ENCODE results near the gene N4BP2L2. TPM values are rescaled to one million over a fixed set of nuclear protein-coding genes. Genes with fewer than 3 reads are reported as not detected.
A peak's percentile ranks its signal among the peaks of the same experiment; 100 is the strongest.

N4BP2L2 gene
- total and polyA plus RNA-seq, 2 of the 8 experiments (the other 6 are each of a cell fraction or from before 2014, with no cell fraction given) = 14.6 to 67.6 TPM

DNA sequence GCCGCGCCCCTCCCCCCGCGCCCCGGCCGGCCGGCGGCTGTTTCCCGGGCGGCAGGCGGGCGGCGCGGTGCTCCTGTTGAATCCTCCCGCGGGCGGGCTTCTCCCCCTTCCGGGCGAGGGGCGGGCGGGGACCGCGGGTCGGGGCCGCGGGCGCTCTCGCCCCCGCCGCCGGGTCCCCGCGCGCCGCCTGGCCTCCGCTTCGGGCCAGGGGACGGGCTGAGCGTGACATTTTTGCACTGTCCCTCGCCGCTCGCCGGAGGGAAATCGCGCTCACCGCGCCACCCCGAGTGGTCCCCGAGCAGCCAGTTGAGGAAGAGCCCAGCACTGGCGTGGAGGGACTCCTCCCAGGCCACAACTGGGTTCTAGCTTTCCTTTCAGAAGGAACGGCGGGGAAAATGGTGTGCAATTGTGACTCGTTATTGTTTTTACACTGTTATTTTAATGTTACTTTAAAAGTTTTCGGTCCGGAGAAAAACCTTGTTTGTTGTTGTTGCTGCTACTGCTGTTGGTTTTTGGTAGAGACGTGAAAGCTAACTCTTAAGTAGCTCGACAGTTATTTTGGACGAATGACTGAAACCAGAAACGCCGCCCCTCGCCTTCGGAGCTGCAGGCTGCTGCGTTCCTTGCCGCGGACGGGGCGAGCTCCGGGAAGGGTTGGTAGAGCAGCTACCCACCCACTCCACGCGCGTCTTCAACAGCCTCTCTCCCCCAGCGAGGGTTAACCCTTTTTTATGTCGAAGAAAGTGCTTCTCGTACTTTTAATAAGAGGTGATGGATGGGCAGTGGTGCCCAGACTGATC is 48.6 kb upstream of the N4BP2L2 start (continued):
- TF ChIP-seq RFX5 (IDR thresholded peaks at IDR 0.05; ENCODE audit: borderline replicate concordance, low read depth, low read length) (no peak), RAD21 (IDR thresholded peaks at IDR 0.05 in 1 of 2, conservative IDR thresholded peaks at IDR 0.05 in 1 of 2; ENCODE audit: low read depth in 2 of 2, low read length in 2 of 2) (peak in 1 of 2 experiments; percentile 21; a peak in 1 of 4 replicates), BRCA1 (IDR thresholded peaks at IDR 0.05; ENCODE audit: low read depth, low read length) (no peak), PHF8 (conservative IDR thresholded peaks at IDR 0.05; ENCODE audit: low read depth, low read length) (peak; percentile 37; the same call in 1 of the 2 replicates), KDM4A (IDR thresholded peaks at IDR 0.05; ENCODE audit: low read depth, low read length, severe bottlenecking) (peak; percentile 32), SP2 (IDR thresholded peaks at IDR 0.05; ENCODE audit: low read length) (no peak), SAP30 (IDR thresholded peaks at IDR 0.05; ENCODE audit: insufficient read depth, insufficient replicate concordance, low read length) (peak; percentile 81), ASH2L (IDR thresholded peaks at IDR 0.05; ENCODE audit: low read length) (peak; percentile 78), RBBP5 (IDR thresholded peaks at IDR 0.05; ENCODE audit: borderline replicate concordance, low read depth, low read length) (peak; percentile 40; the same call in 1 of the 2 replicates), SP4 (IDR thresholded peaks at IDR 0.05; ENCODE audit: low read length) (no peak), SRF (IDR thresholded peaks at IDR 0.05; ENCODE audit: low read depth, low read length) (no peak), RNF2 (IDR thresholded peaks at IDR 0.05; ENCODE audit: borderline replicate concordance, low read depth, low read length, missing control alignments, poor library complexity, severe bottlenecking) (no peak), GTF2F1 (IDR thresholded peaks at IDR 0.05; ENCODE audit: borderline replicate concordance, low read depth, low read length) (no peak), HDAC2 (IDR thresholded peaks at IDR 0.05; ENCODE audit: borderline replicate concordance in 1 of 2, low read depth in 2 of 2, low read length in 2 of 2) (0 out of 4 replicates have a peak, but pooled peaks of 1 of the 2 experiments have one; percentile 7), CREB1 (IDR thresholded peaks at IDR 0.05) (no peak), MAFK (IDR thresholded peaks at IDR 0.05; ENCODE audit: low read depth, low read length) (no peak)
- TF ChIP-seq, protein P1, sequence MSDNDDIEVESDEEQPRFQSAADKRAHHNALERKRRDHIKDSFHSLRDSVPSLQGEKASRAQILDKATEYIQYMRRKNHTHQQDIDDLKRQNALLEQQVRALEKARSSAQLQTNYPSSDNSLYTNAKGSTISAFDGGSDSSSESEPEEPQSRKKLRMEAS (IDR thresholded peaks at IDR 0.05) = no peak
- TF ChIP-seq, protein P2, sequence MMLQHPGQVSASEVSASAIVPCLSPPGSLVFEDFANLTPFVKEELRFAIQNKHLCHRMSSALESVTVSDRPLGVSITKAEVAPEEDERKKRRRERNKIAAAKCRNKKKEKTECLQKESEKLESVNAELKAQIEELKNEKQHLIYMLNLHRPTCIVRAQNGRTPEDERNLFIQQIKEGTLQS (IDR thresholded peaks at IDR 0.05; ENCODE audit: insufficient read depth, low read depth, low read length) = no peak
